GM18870 (cell line): ENCODE measurements around the gene DZIP3.

Source experiments
- ATAC-seq: cut with Tn5 transposase; IDR thresholded peaks from one replicate; pipeline ENCODE4 v1.9.1; 2021; ENCODE audit warnings: moderate library complexity; ENCODE audit not compliant: unreplicated experiment

The DZIP3 gene, protein sequence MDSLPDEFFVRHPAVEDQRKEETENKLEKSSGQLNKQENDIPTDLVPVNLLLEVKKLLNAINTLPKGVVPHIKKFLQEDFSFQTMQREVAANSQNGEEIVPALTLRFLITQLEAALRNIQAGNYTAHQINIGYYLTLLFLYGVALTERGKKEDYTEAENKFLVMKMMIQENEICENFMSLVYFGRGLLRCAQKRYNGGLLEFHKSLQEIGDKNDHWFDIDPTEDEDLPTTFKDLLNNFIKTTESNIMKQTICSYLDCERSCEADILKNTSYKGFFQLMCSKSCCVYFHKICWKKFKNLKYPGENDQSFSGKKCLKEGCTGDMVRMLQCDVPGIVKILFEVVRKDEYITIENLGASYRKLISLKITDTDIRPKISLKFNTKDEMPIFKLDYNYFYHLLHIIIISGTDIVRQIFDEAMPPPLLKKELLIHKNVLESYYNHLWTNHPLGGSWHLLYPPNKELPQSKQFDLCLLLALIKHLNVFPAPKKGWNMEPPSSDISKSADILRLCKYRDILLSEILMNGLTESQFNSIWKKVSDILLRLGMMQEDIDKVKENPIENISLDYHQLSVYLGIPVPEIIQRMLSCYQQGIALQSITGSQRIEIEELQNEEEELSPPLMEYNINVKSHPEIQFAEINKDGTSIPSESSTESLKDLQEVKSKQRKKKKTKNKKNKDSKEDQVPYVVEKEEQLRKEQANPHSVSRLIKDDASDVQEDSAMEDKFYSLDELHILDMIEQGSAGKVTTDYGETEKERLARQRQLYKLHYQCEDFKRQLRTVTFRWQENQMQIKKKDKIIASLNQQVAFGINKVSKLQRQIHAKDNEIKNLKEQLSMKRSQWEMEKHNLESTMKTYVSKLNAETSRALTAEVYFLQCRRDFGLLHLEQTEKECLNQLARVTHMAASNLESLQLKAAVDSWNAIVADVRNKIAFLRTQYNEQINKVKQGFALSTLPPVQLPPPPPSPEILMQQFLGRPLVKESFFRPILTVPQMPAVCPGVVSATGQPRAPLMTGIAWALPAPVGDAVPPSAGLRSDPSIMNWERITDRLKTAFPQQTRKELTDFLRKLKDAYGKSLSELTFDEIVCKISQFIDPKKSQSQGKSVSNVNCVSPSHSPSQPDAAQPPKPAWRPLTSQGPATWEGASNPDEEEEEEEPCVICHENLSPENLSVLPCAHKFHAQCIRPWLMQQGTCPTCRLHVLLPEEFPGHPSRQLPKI

DNA sequence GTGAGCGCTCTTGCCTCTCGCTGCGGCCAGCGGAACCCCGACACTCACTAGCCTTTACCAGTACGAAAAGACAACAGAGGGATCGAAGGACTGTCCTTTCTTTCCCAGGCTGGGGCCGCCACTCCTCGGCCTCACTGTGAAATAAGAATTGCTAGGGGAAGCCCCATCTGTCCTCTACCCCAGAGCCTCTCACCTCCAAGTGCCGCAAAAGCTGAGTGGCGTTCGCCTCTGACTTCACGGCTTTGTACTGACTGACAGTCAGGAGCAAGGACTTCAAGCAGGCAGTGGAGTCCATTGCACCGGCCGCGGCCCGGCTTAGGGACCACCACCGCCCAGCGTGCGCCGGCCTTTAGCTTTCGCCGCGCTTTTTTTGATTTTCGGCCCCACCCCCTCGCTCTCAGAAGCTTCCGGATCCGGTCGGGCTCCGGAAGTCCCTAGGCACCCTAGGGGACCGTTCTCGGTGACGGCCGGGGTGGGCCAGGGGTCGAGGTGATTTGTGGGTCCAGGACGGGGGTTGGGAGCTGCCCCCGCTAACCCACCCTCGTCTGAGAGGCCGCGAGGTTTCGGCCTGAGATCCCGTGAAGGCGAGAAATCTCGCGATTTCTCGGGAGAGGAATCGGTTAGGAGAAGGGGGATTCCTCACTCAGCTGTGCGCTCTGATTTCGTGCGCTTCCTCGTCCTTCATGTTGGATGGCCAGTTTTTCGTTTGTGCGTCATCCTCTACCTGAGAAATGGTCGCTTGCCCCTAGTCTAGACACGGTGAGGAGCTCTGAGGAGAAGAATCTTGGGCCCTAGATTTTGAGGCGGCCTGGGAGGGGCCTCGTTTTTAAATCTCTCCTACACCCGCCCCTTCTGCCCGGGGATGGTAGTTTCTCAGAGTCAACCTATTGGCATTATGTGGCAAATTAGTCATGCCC is at the start of gene DZIP3, which contains the start of gene CIP2A:
Gene DZIP3 (plus strand): TSS at position 642 of the 917 bp plus-strand sequence. CDS start 15,685 bp downstream, outside the sequence.
Gene CIP2A (minus strand): TSS at position 358 of the 917 bp plus-strand sequence. CDS start 63 bp downstream, at position 295.
- ATAC-seq: peak; percentile 87

DNA sequence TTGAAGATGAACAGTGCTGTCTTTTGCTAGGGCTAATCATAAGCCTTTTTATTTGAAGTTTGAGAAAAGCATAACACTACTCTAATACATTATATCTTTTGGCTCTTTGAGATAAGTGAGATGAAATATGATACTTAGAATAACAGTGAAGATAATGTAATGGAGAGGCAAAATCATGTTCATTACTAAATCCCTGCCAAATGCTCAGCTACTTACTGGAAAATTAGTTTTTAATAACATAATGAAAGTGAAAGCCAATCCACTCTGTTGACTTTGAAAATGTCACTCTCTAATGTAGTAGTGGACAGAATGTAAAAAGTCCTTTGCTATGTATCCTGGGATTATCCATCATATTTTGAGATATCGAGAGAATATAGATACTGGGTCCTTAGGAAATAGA is 43.3 kb upstream of the DZIP3 start:
- ATAC-seq: no peak

DNA sequence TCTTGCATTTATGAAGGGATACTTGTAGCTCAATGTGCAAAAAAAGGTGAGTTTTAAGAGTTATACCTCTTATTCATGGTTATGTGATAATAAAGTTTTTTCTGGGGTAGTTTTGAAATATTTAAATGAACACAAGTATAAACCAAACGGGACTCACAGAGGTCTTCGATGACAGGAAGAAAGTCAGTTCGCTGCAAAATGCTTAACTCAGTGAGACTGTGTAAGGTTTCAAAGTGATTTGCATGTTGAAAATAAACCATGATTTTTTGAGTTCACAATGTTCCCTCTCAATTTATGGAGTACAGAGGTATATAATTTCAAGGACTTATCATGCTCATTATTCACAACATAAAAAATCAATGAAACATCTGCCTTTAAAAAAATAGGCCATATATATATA is 42.8 kb upstream of the DZIP3 start:
- ATAC-seq: no peak

DNA sequence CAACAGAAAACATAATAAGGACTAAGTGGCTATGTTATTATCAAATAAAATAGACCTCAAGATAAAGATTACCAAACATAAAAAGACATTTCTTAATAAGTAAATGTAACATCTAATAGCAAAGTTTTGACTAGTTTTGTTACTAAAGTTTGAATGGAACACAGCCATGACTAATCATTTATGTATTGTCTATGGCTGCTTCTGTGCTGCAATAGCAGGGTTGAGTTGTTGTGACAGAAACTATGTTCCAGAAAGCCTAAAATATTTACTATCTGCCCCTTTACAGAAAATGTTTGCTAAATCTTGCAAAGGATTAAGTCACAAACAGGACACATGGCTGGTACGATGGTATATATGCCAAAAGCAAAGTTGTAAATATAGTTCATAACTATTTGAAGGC is 41.2 kb upstream of the DZIP3 start:
- ATAC-seq: no peak

DNA sequence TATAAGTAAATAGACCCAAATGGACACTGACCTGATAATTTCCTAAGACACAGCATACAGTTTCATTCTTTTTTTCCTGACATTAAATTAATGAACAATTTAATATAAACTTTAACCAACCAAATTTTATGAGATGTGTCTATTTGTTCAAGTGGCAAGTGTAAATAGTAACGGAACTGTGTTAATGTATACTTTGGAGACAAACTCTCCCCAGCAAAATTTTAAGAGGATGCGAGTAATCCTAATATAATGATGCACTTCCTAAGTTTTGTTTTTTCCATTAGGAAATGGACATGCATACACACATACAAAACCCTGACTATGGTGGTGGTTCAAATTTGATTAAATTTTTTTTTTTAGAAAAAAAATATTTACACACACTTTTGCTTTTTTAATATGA is 40.6 kb upstream of the DZIP3 start:
- no peak for ATAC-seq

DNA sequence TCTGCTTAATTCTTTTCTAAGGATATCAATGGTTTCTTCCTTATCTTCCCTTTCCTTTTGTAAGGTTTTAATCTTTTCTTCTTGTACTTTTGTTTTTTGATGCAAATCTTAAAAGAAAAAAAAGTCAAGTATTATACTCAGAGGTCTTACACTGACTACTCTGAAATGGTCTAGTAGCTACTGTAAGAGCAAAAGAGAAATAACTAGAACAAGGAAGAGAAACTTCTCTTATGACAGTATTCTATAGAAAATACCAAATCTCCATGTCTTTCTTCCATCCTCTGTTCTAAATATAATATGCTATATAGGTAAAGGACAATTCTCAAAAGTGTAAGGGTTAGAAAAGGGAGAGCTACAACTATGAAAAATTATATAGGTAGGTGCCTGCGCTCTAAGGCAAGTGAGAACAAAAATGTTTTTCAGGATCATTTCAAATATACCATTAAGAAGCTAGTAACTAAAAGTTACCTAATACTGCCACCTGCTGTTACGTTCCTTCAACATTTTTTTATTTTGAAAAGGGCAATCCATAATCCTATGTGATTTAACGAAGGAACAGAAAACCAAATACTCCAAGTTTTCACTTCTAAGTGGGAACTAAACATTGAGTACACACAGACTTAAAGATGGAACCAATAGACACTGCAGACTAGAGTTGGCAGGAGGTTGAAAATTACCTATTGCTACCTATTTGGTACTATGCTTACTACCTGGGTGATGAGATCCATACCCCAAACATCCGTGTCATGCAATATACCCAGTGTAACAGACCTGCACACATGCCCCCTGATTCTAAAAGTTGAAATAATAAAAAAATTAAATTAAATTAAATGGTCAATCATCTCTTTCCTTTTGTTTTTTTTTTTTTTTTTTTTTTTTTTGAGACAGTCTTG is 37.0 kb upstream of the DZIP3 start:
- peak; percentile 43 for ATAC-seq

DNA sequence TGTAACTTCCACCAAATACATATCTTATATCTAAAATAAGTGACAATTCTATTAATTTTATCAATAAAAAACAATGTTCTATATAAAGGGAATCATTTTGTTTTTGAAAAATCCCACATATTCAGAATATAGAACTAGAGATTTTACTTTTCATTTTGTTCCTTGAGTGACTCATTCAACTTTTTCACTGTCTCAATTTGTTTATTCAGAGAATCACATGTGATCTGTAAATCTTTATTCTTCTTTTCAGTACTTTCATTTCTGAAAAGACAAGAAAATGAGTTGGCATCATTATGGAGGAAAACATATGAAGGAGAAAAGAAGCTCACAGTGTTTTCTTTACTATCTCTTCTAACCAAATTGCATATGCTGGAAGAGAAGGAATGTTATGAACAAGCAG is 35.3 kb upstream of the DZIP3 start:
- no peak for ATAC-seq

DNA sequence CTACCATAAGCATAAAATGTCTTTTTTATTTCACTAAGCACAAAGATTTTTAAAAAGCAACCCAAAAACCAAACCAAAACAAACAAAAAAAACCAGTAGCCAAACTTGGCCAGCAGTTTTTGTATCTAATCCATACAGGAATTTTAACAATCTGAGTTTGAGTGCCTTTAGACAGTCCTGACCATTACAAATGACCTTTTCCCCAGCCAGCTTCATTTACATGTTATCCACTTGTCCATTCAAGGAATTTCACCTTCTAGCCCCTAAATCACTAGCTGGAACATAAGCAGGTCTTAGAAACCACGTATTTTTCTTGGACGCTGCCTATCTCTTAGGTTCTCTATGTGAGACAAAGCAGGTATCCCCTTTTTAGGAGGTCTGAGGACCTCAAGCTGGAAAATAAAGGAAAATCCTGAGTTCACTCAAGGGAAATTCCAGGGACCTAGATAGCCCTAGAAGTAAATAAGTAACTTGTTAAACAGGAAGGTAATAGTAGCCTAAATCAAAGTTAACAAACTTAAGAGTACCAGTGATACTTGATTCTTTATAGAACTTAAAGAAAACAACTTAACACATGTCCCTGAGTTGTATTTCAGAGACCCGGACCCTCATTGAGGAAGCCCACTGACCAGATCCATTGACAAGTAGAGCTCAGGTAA is 34.5 kb upstream of the DZIP3 start:
- no peak for ATAC-seq

DNA sequence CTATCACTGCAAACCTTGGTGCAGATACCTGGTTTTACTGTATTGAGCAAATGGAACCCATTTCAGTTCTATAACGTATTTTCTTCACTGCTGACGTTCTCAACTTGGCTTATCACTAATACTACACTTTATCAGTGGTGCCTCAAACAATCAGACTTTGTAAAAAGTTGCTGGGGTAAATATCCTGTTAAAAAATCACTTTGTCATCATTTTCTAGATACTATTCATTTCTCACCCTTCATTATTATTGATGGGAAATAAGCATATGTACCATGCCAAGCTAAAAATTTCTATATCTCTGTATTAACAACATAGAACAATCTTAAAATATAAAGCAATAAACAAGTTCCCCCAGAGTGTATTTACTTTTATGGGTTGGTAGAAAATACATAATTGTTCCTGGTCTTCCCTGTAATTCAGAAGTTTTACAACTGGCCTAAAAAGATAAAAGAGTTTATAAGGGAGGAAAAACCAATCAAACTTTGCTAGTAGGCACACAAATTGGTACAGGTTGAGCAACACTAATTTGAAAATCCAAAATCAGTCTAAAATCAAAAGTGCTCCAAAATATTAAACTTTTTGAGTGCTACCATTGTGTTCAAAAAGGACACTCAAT is 33.4 kb upstream of the DZIP3 start:
- ATAC-seq: no peak

DNA sequence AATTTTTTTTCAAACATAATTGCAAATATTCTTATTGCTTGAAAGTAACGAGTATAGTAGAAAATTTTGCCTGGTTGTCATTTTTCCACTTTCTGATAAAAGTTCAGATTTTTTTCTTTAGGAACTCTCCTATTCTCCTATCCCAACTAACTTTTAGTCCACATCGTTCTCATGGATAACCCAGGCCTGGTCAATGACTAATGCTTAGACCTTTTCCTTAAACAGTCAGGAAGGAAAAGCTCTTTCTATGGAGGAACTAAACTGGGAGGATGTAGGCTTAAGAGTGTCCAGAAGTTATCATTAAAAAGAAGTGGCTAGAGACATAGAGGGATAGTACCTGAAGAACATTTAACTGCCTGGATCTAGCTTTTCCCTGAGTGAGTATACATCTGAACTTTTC is 27.0 kb upstream of the DZIP3 start:
- ATAC-seq: no peak

DNA sequence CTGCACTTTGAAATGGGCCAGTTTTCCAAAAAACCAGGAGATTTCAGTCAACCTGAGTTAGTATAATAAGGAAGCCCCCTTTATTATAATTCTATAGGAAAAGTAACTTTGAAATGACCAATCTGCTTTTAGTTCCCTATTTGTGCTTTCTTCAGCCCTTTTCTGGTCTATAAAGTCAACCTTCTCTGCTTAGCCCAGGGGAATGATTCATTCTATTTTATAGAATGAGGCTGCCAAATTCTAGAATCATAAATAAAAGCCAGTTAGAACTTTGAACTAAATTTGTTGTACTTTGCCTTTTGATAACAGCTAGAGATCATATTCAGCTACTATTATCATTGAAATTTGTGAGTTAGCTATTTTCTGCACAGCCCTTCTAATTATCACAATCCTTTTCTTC is 25.0 kb upstream of the DZIP3 start:
- no peak for ATAC-seq

DNA sequence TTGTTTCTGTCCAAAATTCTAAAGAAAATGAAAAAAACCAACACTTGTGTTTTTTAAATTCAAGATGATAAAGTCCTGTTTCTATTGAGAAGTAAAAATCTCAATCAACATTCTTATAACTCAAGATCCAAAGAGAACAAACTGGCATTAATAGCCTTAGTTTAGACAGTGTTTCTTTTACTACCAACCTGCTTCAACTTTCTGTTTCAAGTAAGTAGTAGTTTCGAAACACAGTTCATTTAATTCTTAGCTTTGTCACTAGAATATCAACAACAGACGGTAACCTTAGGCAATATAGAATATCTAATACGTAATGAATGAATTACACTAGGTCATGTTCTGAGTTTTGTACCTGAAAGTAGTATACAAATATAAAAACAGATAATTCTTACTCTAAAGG is 24.0 kb upstream of the DZIP3 start:
- no peak for ATAC-seq

DNA sequence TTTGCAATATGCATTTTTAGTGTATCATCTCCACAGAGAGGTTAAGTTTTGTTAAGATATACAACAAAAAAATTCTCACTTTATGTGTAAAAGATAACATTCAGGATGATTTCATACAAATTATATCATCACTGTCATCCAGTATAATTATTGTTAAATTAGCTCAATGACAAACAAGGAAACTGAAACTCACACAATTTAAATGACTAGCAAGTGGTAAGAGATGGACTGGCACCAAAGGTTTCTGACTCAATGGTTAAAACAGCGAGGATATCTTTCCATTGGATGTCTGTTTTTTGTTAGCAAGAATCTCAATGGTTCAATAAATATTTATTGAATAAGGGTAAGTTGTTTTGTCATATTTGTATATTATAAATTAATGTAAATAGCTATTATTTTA is 22.9 kb upstream of the DZIP3 start:
- ATAC-seq: no peak

DNA sequence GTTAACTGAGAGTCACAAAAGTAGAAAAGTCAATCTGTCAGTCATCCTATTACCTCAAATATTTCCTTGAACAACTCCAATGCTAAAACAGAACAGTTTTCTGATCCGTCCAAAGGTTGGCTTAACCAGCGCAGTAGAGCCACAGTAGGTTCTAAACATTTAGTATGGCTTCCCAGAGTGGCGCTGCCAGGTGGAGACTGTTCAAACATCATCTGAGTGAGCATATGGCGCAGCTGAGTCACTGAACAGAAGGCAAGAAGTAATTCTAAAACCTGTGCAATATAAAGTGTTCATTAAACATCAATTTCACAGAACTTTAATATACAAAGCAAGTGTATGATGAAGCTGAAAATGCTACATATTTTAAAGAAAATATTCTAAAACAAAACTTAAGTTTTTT is 20.2 kb upstream of the DZIP3 start:
- no peak for ATAC-seq

DNA sequence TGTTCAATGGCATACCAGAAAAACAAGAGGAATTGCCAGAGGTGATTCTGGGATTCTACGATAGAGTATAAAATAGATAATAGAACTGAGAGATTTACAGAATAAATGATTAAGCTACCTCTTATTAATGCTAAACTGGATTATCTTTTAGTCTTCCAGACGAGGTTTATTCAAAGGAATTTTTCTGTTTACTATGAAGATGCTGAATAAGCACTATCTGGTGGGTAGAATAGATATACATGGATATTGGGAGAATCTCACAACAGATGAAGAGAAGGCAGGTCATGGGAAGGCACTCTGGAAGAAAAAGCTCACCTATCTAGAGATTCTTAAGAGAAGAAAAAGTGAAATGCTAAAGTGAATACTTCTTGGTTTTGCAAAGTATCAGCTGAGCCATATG is 11.5 kb upstream of the DZIP3 start:
- no peak for ATAC-seq

DNA sequence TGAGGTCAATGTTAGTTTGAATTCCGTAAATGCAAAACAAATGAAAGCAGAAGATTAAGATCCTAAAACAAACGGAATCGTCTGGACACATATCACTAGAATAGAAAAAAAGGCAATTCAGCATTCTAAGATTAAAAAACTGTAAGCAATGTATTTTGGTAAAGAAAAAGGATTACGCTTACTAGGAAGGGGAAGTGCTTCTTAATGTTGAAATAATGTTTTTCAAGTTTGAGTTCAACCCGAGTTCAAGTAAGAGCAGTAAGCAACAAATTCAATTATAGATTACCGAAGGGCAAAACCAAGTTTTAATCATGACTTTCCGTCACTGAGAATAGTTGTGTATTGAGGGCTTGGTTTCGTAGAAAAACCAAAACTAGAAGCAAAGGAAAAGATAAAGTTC is 921 bp upstream of the DZIP3 start:
- no peak for ATAC-seq

DNA sequence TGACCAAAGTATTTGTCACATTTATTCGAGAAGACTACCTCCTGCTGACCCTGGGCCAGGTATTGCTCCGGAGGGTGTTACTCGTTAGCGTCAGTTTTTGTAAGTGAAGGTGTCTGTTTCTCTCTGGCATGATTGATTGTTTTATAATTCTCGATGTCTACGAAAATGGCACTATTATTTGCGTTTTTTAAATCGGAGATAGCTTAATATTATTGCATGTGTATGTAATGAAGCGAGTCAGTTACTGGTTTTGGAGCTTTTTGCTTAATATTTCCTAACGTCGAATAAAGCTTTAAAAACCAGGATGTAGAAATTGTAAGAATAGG is 439 bp downstream of the DZIP3 start:
- ATAC-seq: no peak

DNA sequence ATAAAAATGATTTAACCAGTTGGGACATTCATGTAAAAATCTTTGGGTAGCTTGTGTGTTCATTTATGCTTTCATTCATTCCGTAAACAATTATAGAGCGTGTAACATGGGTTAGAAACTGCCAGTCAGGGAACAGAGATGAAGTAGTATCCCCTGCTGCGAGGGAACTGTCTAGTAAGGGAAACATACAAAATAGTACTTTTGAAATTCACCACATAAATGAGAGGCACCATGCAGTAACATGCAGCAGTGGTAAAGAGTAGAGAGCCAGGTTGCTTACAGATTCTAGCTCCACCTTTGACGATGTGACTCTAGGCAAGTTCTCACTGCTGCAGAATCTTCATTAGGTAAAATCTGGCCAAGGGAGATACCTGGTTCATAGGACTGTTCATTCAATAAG is 938 bp downstream of the DZIP3 start:
- ATAC-seq: no peak
